ENCODE measurements around the gene SLC29A4. TPM values are rescaled to one million over a fixed set of nuclear protein-coding genes. Genes with fewer than 3 reads are reported as not detected.

Gene SLC29A4
- total RNA-seq, 1 donor from 2014 or later = 7.3 TPM

DNA sequence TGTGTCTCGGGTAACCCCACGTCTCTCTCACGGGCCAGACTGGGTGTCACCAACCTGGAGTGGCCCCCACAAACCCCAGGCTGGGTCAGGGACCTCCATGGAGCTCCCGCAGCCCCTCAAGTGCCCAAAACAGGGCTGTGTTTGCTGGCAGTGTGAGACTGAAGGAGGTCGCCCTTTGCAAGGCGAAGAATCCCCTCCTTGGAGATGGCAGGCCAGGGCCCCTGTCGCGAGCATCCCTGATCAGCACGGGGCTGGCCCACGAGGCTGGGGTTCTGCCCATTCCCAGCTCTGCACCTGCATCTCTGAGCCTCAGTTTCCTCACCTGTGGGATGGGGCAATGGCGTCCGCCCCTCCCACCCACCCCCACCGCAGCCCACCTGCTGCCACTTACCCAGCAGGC is 62.4 kb downstream of the SLC29A4 start:
- no peak overlapping the region for H3K27ac Mint-ChIP-seq
- peaks cover 49% of the 10 kb centered on the region for H3K36me3 Mint-ChIP-seq
- H3K4me3 Mint-ChIP-seq = no peak overlapping the region
- Histone ChIP-seq H3K36me3 (peaks cover 6% of the 10 kb centered on the region), H3K9me3 (ENCODE audit: low read depth) (no peaks in the 10 kb centered on the region), H3K27me3 (peaks cover 15% of the 10 kb centered on the region), H3F3A (ENCODE audit: low read depth) (no peaks in the 10 kb centered on the region), H3K9ac (no peak overlapping the region), H3K4me3 (no peak overlapping the region), H3K4me2 (no peak overlapping the region), H3K79me2 (ENCODE audit: low read depth) (no peaks in the 10 kb centered on the region), H3K27ac (no peak overlapping the region), H2AFZ (replicated peaks) (no peak overlapping the region), H4K20me1 (ENCODE audit: low read depth) (peaks cover 15% of the 10 kb centered on the region), H3K4me1 (peaks cover 6% of the 10 kb centered on the region)
- TF ChIP-seq, protein P1, sequence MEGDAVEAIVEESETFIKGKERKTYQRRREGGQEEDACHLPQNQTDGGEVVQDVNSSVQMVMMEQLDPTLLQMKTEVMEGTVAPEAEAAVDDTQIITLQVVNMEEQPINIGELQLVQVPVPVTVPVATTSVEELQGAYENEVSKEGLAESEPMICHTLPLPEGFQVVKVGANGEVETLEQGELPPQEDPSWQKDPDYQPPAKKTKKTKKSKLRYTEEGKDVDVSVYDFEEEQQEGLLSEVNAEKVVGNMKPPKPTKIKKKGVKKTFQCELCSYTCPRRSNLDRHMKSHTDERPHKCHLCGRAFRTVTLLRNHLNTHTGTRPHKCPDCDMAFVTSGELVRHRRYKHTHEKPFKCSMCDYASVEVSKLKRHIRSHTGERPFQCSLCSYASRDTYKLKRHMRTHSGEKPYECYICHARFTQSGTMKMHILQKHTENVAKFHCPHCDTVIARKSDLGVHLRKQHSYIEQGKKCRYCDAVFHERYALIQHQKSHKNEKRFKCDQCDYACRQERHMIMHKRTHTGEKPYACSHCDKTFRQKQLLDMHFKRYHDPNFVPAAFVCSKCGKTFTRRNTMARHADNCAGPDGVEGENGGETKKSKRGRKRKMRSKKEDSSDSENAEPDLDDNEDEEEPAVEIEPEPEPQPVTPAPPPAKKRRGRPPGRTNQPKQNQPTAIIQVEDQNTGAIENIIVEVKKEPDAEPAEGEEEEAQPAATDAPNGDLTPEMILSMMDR (IDR thresholded peaks at IDR 0.05) = no peak
- TF ChIP-seq EZH2 (IDR thresholded peaks at IDR 0.05) (no peak), EZH2phosphoT487 (IDR thresholded peaks at IDR 0.05) (no peak)
- H3K9me3 Mint-ChIP-seq = peaks cover 31% of the 10 kb centered on the region
- H3K27me3 Mint-ChIP-seq (ENCODE audit: insufficient read depth, low read depth) = peaks cover 14% of the 10 kb centered on the region
- no peak for DNase-seq (ENCODE audit: low spot score)
- H3K4me1 Mint-ChIP-seq = peaks cover 7% of the 10 kb centered on the region

DNA sequence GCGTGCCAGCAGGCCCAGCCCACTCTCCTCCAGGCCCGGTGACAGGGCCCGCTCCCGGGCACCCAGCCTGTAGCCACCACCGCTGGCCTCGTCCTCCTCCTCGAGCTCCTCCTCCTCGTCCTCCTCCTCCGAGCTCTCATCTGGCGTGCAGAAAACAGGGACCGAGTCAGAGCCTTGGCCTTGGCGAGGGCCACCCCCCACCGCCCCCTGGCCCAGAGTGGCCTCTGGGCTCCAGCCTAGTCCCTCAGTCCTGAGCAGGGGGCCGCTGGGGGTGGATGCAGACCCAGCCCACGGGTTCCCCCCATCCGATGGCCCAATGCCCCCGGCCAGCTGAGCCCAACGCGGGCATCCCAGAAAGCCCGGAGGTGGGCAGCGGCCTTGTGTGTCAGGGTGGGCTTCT is 62.9 kb downstream of the SLC29A4 start:
- Histone ChIP-seq H2AFZ (replicated peaks) (no peak overlapping the region), H4K20me1 (ENCODE audit: low read depth) (peaks cover 20% of the 10 kb centered on the region), H3K4me3 (no peak overlapping the region), H3K27me3 (peaks cover 20% of the 10 kb centered on the region), H3K79me2 (ENCODE audit: low read depth) (no peaks in the 10 kb centered on the region), H3F3A (ENCODE audit: low read depth) (peaks cover 2% of the 10 kb centered on the region), H3K9me3 (ENCODE audit: low read depth) (no peaks in the 10 kb centered on the region), H3K27ac (no peak overlapping the region), H3K36me3 (peaks cover 6% of the 10 kb centered on the region), H3K9ac (no peak overlapping the region), H3K4me2 (no peak overlapping the region), H3K4me1 (peaks cover 10% of the 10 kb centered on the region)
- TF ChIP-seq, protein P1 (IDR thresholded peaks at IDR 0.05) = no peak
- TF ChIP-seq EZH2phosphoT487 (IDR thresholded peaks at IDR 0.05) = no peak
- no peak for TF ChIP-seq EZH2 (IDR thresholded peaks at IDR 0.05)
- Mint-ChIP-seq H3K27me3 (ENCODE audit: insufficient read depth, low read depth) (peaks cover 14% of the 10 kb centered on the region), H3K4me3 (no peak overlapping the region), H3K9me3 (peaks cover 30% of the 10 kb centered on the region), H3K27ac (no peak overlapping the region), H3K36me3 (peaks cover 46% of the 10 kb centered on the region), H3K4me1 (peaks cover 10% of the 10 kb centered on the region)
- DNase-seq (ENCODE audit: low spot score) = no peak

DNA sequence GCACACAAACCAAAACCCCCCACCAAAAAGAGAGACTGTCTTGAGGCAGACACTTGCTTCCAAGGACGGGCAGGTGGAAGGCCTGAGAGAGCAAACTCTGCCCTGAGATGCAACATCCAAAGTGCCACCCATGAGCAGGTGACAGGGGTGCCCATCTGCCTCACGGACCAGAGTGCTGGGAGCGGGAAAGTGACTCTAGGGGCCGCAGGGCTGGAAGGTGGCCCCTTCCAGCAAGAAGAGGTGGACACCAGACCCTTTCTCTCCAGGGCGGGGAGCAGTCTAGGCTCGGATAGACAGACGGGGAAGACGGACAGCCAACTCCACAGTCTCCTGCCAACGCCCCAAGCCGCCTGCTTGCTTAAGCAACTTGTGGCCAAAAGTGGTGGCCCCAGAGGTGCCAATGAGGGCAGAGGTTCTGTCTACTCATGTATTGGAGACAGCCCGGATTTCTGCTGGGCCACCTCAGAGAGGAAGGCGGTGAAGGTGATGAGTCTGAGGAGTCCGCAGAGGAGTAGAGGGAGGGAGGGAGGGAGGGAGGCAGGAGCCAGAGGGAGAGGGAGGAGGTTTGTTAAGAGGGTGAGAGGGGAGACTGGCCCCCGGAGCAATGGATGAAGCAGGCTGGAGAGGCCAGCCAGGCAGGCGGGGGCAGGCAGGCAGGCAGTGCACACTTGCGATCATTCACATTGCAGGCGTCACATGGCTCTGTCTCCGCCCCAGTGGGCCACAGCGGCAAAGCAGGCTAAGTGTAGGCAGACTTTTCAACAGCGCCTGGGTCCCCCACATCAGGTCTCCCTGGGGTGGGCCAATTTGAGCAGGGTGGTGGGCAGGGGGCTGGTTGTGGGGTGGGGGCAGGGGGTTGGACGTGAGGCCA is 65.6 kb downstream of the SLC29A4 start:
- H3K36me3 ChIP-seq = peaks cover 6% of the 10 kb centered on the region
- H3K27me3 ChIP-seq = peaks cover 46% of the 10 kb centered on the region
- Mint-ChIP-seq H3K9me3 (peaks cover 17% of the 10 kb centered on the region), H3K36me3 (peaks cover 45% of the 10 kb centered on the region), H3K4me1 (peaks cover 32% of the 10 kb centered on the region), H3K27ac (peak overlapping the region; percentile 72), H3K27me3 (ENCODE audit: insufficient read depth, low read depth) (peaks cover 13% of the 10 kb centered on the region), H3K4me3 (no peak overlapping the region)
- peaks cover 25% of the 10 kb centered on the region for H3K4me1 ChIP-seq
- no peaks in the 10 kb centered on the region for H3K79me2 ChIP-seq (ENCODE audit: low read depth)
- peaks cover 47% of the 10 kb centered on the region for H4K20me1 ChIP-seq (ENCODE audit: low read depth)
- H3K9ac ChIP-seq = no peak overlapping the region
- H3K4me2 ChIP-seq = no peak overlapping the region
- TF ChIP-seq EZH2phosphoT487 (IDR thresholded peaks at IDR 0.05) = no peak
- TF ChIP-seq EZH2 (IDR thresholded peaks at IDR 0.05) = no peak
- peak; percentile 22 for DNase-seq (ENCODE audit: low spot score)
- no peak overlapping the region for H3K27ac ChIP-seq
- H2AFZ ChIP-seq (replicated peaks) = no peak overlapping the region
- H3K9me3 ChIP-seq (ENCODE audit: low read depth) = no peaks in the 10 kb centered on the region
- H3K4me3 ChIP-seq = no peak overlapping the region
- peaks cover 14% of the 10 kb centered on the region for H3F3A ChIP-seq (ENCODE audit: low read depth)

DNA sequence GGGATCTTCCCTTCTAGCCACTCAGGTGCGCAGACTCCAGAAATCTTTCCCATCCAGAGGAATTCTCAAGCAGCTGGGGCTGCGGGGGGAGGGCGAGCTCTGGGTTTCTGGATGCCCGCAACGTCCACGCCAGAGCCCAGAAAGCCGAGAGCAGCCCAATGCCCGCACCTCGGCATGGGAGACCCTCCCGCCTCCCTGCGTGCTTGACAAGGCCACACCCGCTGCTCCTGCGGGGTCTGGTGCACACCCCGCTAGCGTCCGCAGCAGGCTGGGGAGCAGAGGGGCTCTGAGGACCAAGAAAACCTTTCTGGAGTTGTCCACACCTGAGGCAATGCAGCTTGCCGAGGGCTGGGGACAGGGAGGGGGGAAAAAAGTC is 66.2 kb downstream of the SLC29A4 start:
- Histone ChIP-seq H3K79me2 (ENCODE audit: low read depth) (no peaks in the 10 kb centered on the region), H3K9ac (no peak overlapping the region), H4K20me1 (ENCODE audit: low read depth) (peaks cover 53% of the 10 kb centered on the region), H3K9me3 (ENCODE audit: low read depth) (no peaks in the 10 kb centered on the region), H3F3A (ENCODE audit: low read depth) (peaks cover 14% of the 10 kb centered on the region), H3K4me3 (no peak overlapping the region), H3K4me2 (no peak overlapping the region), H3K4me1 (peaks cover 25% of the 10 kb centered on the region), H3K27ac (no peak overlapping the region), H3K27me3 (peaks cover 46% of the 10 kb centered on the region), H2AFZ (replicated peaks) (no peak overlapping the region), H3K36me3 (peaks cover under 1% of the 10 kb centered on the region)
- H3K36me3 Mint-ChIP-seq = peaks cover 43% of the 10 kb centered on the region
- peaks cover 11% of the 10 kb centered on the region for H3K9me3 Mint-ChIP-seq
- DNase-seq (ENCODE audit: low spot score) = no peak
- no peak overlapping the region for H3K27ac Mint-ChIP-seq
- TF ChIP-seq EZH2phosphoT487 (IDR thresholded peaks at IDR 0.05) (no peak), EZH2 (IDR thresholded peaks at IDR 0.05) (no peak)
- TF ChIP-seq, protein P1 (IDR thresholded peaks at IDR 0.05) = no peak
- H3K4me3 Mint-ChIP-seq = no peak overlapping the region
- peaks cover 32% of the 10 kb centered on the region for H3K4me1 Mint-ChIP-seq
- H3K27me3 Mint-ChIP-seq (ENCODE audit: insufficient read depth, low read depth) = peaks cover 12% of the 10 kb centered on the region

Measured in neural progenitor cell (in vitro differentiated cells).